Measurements from ENCODE around the gene HLCS.

The HLCS gene

GRCh38 chr21:36909901-36910561 lies 56.4 kb downstream of the HLCS start:
- Histone ChIP-seq H3K9ac (ENCODE audit: low read length) (no peak overlapping the region), H3K9me2 (replicated peaks; ENCODE audit: insufficient read depth, low read length) (no peaks in the 10 kb centered on the region), H3K4me2 (ENCODE audit: low read depth, low read length) (no peak overlapping the region), H3K4me1 (ENCODE audit: low read length) (no peaks in the 10 kb centered on the region), H3K27me3 (replicated peaks; ENCODE audit: insufficient read depth, low read length) (no peaks in the 10 kb centered on the region), H3K79me2 (ENCODE audit: low read length) (no peaks in the 10 kb centered on the region), H3K36me3 (replicated peaks; ENCODE audit: insufficient read depth, low read length) (no peaks in the 10 kb centered on the region), H3K4me3 (ENCODE audit: low read length) (no peak overlapping the region), H3K27ac (ENCODE audit: low read length) (no peak overlapping the region), H3K9me3 (replicated peaks; ENCODE audit: insufficient read depth, low read length) (no peaks in the 10 kb centered on the region), H2AFZ (ENCODE audit: low read length) (no peak overlapping the region), H4K20me1 (ENCODE audit: insufficient read depth, low read length) (no peaks in the 10 kb centered on the region), H3F3A (ENCODE audit: insufficient read depth, low read length) (no peaks in the 10 kb centered on the region)
- TF ChIP-seq EZH2phosphoT487 (IDR thresholded peaks at IDR 0.05; ENCODE audit: low read length) (no peak), CTCF (IDR thresholded peaks at IDR 0.05; ENCODE audit: low read length) (no peak), EZH2 (optimal IDR thresholded peaks at IDR 0.05; ENCODE audit: low read depth, low read length) (no peak)
- DNase-seq = no peak

- H3K27me3 ChIP-seq (replicated peaks; ENCODE audit: insufficient read depth, low read length) = no peaks in the 10 kb centered on the region
- no peak overlapping the region for H3K4me2 ChIP-seq (ENCODE audit: low read depth, low read length)
- no peak overlapping the region for H3K27ac ChIP-seq (ENCODE audit: low read length)
- H3K9ac ChIP-seq (ENCODE audit: low read length) = no peak overlapping the region
- H3K36me3 ChIP-seq (replicated peaks; ENCODE audit: insufficient read depth, low read length) = no peaks in the 10 kb centered on the region
- no peak overlapping the region for H3K4me3 ChIP-seq (ENCODE audit: low read length)
- H3F3A ChIP-seq (ENCODE audit: insufficient read depth, low read length) = no peaks in the 10 kb centered on the region
- no peaks in the 10 kb centered on the region for H3K9me2 ChIP-seq (replicated peaks; ENCODE audit: insufficient read depth, low read length)
- H3K9me3 ChIP-seq (replicated peaks; ENCODE audit: insufficient read depth, low read length) = no peaks in the 10 kb centered on the region
- no peaks in the 10 kb centered on the region for H3K79me2 ChIP-seq (ENCODE audit: low read length)
- no peaks in the 10 kb centered on the region for H4K20me1 ChIP-seq (ENCODE audit: insufficient read depth, low read length)
- H3K4me1 ChIP-seq (ENCODE audit: low read length) = no peaks in the 10 kb centered on the region
- DNase-seq = no peak
- no peak overlapping the region for H2AFZ ChIP-seq (ENCODE audit: low read length)
- TF ChIP-seq EZH2phosphoT487 (IDR thresholded peaks at IDR 0.05; ENCODE audit: low read length) (no peak), EZH2 (optimal IDR thresholded peaks at IDR 0.05; ENCODE audit: low read depth, low read length) (no peak), CTCF (IDR thresholded peaks at IDR 0.05; ENCODE audit: low read length) (no peak)
Measured at GRCh38 chr21:36909423-36909822, 57.0 kb downstream of the HLCS start.

GRCh38 chr21:36908260-36908908 lies 58.1 kb downstream of the HLCS start:
- TF ChIP-seq CTCF (IDR thresholded peaks at IDR 0.05; ENCODE audit: low read length) (no peak), EZH2phosphoT487 (IDR thresholded peaks at IDR 0.05; ENCODE audit: low read length) (no peak), EZH2 (optimal IDR thresholded peaks at IDR 0.05; ENCODE audit: low read depth, low read length) (no peak)
- no peak overlapping the region for H3K27ac ChIP-seq (ENCODE audit: low read length)
- H3K27me3 ChIP-seq (replicated peaks; ENCODE audit: insufficient read depth, low read length) = no peaks in the 10 kb centered on the region
- H2AFZ ChIP-seq (ENCODE audit: low read length) = no peak overlapping the region
- H3K9me2 ChIP-seq (replicated peaks; ENCODE audit: insufficient read depth, low read length) = no peaks in the 10 kb centered on the region
- no peak overlapping the region for H3K4me3 ChIP-seq (ENCODE audit: low read length)
- no peak overlapping the region for H3K9ac ChIP-seq (ENCODE audit: low read length)
- DNase-seq = no peak
- H3K4me2 ChIP-seq (ENCODE audit: low read depth, low read length) = no peak overlapping the region
- H4K20me1 ChIP-seq (ENCODE audit: insufficient read depth, low read length) = no peaks in the 10 kb centered on the region
- no peaks in the 10 kb centered on the region for H3K4me1 ChIP-seq (ENCODE audit: low read length)
- H3K9me3 ChIP-seq (replicated peaks; ENCODE audit: insufficient read depth, low read length) = no peaks in the 10 kb centered on the region
- H3K36me3 ChIP-seq (replicated peaks; ENCODE audit: insufficient read depth, low read length) = no peaks in the 10 kb centered on the region
- H3F3A ChIP-seq (ENCODE audit: insufficient read depth, low read length) = no peaks in the 10 kb centered on the region
- H3K79me2 ChIP-seq (ENCODE audit: low read length) = no peaks in the 10 kb centered on the region
